Measurements from ENCODE around the gene ZCWPW2. TPM values are rescaled to one million over a fixed set of nuclear protein-coding genes. Genes with fewer than 3 reads are reported as not detected.
A peak's percentile ranks its signal among the peaks of the same experiment; 100 is the strongest.

ZCWPW2 gene
- total and polyA plus RNA-seq, 2 of the 4 experiments (the other 2 are of a cell fraction), result 0.18 to 0.24 TPM

DNA sequence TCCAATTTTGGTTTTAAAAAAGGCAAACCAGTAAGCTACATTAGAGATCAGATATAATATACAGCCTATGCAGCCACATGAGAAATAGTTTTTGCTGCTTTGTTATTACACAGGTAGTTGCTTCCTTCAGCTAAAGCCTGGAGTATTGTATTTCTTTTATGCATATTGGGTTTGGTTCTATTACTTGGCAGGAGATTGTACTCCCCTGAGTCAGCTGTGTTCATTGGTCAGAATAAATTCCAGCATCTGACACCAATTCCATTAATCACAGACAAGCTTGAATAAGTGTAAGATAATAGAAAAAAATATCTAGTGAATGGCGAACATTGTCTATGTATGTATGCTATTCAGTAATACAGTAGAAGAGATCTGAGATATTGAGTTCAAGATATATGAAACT, 26.1 kb upstream of the ZCWPW2 start:
- TF ChIP-seq RAD21 (IDR thresholded peaks at IDR 0.05; ENCODE audit: low read length) (no peak), RFX5 (IDR thresholded peaks at IDR 0.05; ENCODE audit: low read depth, low read length) (no peak), CEBPB (IDR thresholded peaks at IDR 0.05; ENCODE audit: low read depth, low read length) (no peak), MAZ (IDR thresholded peaks at IDR 0.05; ENCODE audit: borderline replicate concordance, low read depth, low read length) (no peak), FOS (IDR thresholded peaks at IDR 0.05; ENCODE audit: low read depth, low read length) (no peak), SMC3 (IDR thresholded peaks at IDR 0.05; ENCODE audit: low read depth, low read length) (no peak), BHLHE40 (IDR thresholded peaks at IDR 0.05; ENCODE audit: low read depth, low read length) (no peak), MAFK (IDR thresholded peaks at IDR 0.05; ENCODE audit: low read depth, low read length) (no peak), POLR2A (IDR thresholded peaks at IDR 0.05; ENCODE audit: low read depth, low read length) (no peak)
- TF ChIP-seq, protein P1, sequence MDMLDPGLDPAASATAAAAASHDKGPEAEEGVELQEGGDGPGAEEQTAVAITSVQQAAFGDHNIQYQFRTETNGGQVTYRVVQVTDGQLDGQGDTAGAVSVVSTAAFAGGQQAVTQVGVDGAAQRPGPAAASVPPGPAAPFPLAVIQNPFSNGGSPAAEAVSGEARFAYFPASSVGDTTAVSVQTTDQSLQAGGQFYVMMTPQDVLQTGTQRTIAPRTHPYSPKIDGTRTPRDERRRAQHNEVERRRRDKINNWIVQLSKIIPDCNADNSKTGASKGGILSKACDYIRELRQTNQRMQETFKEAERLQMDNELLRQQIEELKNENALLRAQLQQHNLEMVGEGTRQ (IDR thresholded peaks at IDR 0.05; ENCODE audit: low read depth, low read length), result no peak
- Histone ChIP-seq H3K14ac (replicated peaks; ENCODE audit: low read depth, low read length) (no peak overlapping the region), H4K91ac (ENCODE audit: insufficient read depth, low read depth, low read length) (no peak overlapping the region), H3K27me3 (ENCODE audit: control insufficient read depth, insufficient read depth, low read length) (no peaks in the 10 kb centered on the region), H2BK120ac (ENCODE audit: low read depth, low read length) (no peak overlapping the region), H2BK20ac (ENCODE audit: low read depth, low read length) (no peak overlapping the region), H3K27ac (ENCODE audit: insufficient read depth, low read length) (no peak overlapping the region), H3K4me1 (ENCODE audit: control insufficient read depth, insufficient read depth, low read length) (no peaks in the 10 kb centered on the region), H2AFZ (replicated peaks; ENCODE audit: low read length, poor library complexity) (no peak overlapping the region), H4K5ac (ENCODE audit: low read depth, low read length) (no peak overlapping the region), H3K18ac (ENCODE audit: low read depth, low read length) (no peak overlapping the region), H2BK5ac (ENCODE audit: low read depth, low read length, poor library complexity, severe bottlenecking) (no peak overlapping the region), H2AK5ac (ENCODE audit: low read depth, low read length) (no peak overlapping the region), H3K36me3 (ENCODE audit: control insufficient read depth, insufficient read depth, low read length) (peaks cover 10% of the 10 kb centered on the region), H4K20me1 (ENCODE audit: insufficient read depth, low read length) (no peaks in the 10 kb centered on the region), H3K9me3 (ENCODE audit: control insufficient read depth, insufficient read depth, low read length) (no peaks in the 10 kb centered on the region), H3K9me1 (ENCODE audit: insufficient read depth, low read length) (no peaks in the 10 kb centered on the region), H4K8ac (ENCODE audit: low read depth in 2 of 2, low read length in 2 of 2) (no peak overlapping the region), H3K56ac (ENCODE audit: extremely low read depth, insufficient read depth, low read length) (no peak overlapping the region), H3K23ac (ENCODE audit: low read depth, low read length) (no peak overlapping the region), H2BK15ac (ENCODE audit: low read depth, low read length) (no peak overlapping the region), H3K4ac (ENCODE audit: low read depth, low read length) (no peak overlapping the region), H2AK9ac (replicated peaks; ENCODE audit: low read depth, low read length, poor library complexity) (no peak overlapping the region), H3K9ac (ENCODE audit: low read depth, low read length) (no peak overlapping the region), H3K4me2 (ENCODE audit: low read depth, low read length) (no peak overlapping the region), H3K4me3 (ENCODE audit: insufficient read depth, low read depth, low read length) (no peak overlapping the region), H3K79me1 (ENCODE audit: low read depth in 1 of 2, low read length in 2 of 2) (peaks cover 0 to 4% of the 10 kb centered on the region in 2 experiments; a peak in 1 of 4 replicates)
- in situ Hi-C loops (cut with MboI; ENCODE audit: low sequenced_read_pairs) (loop anchor here (5.0 kb wide), 1 partner anchor 610 kb away; no protein-coding TSS in a partner anchor), dilution Hi-C loops (cut with HindIII; ENCODE audit: low sequenced_read_pairs, unreplicated experiment) (no loop called here), intact Hi-C loops (cut with micrococcal nuclease) (no loop called here)
- ATAC-seq (ENCODE audit: low read depth), result peak; percentile 44
- peak; percentile 66 for DNase-seq
- no TSS peak for BruUV-seq (replicated peaks)
- CTCF ChIA-PET, result no interaction called here
- no CpG with 5 or more reads among the region's 1 CpG for WGBS, 2 experiments (ENCODE audit: extremely low coverage in 2 of 2, insufficient read length in 1 of 2)
- POLR2A ChIA-PET (ENCODE audit: unreplicated experiment), result no interaction called here

Measured in IMR-90 (cell line).